ENCODE results near the gene CKS1B.

GRCh38 chr1:155009221-155009711, 34.8 kb downstream of the CKS1B start:
- no peak for TF ChIP-seq CTCF (conservative IDR thresholded peaks at IDR 0.05; ENCODE audit: low read depth, low read length)
- TF ChIP-seq EZH2 (IDR thresholded peaks at IDR 0.05; ENCODE audit: borderline replicate concordance, low read depth, low read length, poor library complexity, severe bottlenecking) = no peak
